HepG2 (cell line): ENCODE measurements around the gene RNF17.

Experiments used
- ATF2 ChIP-seq: sonication (generic); formaldehyde crosslinking; IDR thresholded peaks from 2 replicates; pipeline ENCODE4 v1.4.0; 2020; ENCODE audit warnings: missing genetic modification reagents
- CBFB ChIP-seq: sonication (generic); formaldehyde crosslinking; IDR thresholded peaks from 2 replicates; pipeline ENCODE4 v1.4.0; 2020; ENCODE audit warnings: missing genetic modification reagents
- CTCF ChIP-seq: sonication (generic); formaldehyde crosslinking; IDR thresholded peaks from 2 replicates; pipeline ENCODE4 v1.5.0; 2020; ENCODE audit warnings: mild to moderate bottlenecking, missing genetic modification reagents, moderate library complexity
- EP300 ChIP-seq, 3 experiments: sonication (generic) in 1 of 3; formaldehyde crosslinking in 1 of 3; IDR thresholded peaks; 2 replicates each; pipeline versions ENCODE4 v1.5.1 to v1.6.1; 2011 to 2020; ENCODE audit warnings: low read depth in 2 of 3, low read length in 2 of 3, borderline replicate concordance in 1 of 3, improper control_type of control experiment in 1 of 3, mild to moderate bottlenecking in 1 of 3, missing genetic modification reagents in 1 of 3, moderate library complexity in 1 of 3
- HIVEP1 ChIP-seq: sonication (generic); formaldehyde crosslinking; IDR thresholded peaks from 2 replicates; pipeline ENCODE4 v1.4.0; 2020; ENCODE audit warnings: mild to moderate bottlenecking, missing genetic modification reagents
- MAFK ChIP-seq, 2 experiments: IDR thresholded peaks in 1 of 2; conservative IDR thresholded peaks in 1 of 2; 2 replicates each; pipeline ENCODE4 v1.6.1; 2011; ENCODE audit warnings: improper control_type of control experiment in 2 of 2, low read length in 2 of 2
- NFIC ChIP-seq: IDR thresholded peaks from 2 replicates; pipeline ENCODE4 v1.6.1; 2012; ENCODE audit warnings: mild to moderate bottlenecking, low read length, inconsistent platforms
- POLR2A ChIP-seq, 2 experiments: IDR thresholded peaks; 2 replicates each; pipeline ENCODE4 v1.6.1; 2011; ENCODE audit warnings: low read depth in 2 of 2, low read length in 2 of 2, mild to moderate bottlenecking in 1 of 2, moderate library complexity in 1 of 2; ENCODE audit not compliant: insufficient read depth in 1 of 2
- POLR2AphosphoS2 ChIP-seq: IDR thresholded peaks from 2 replicates; pipeline ENCODE4 v1.6.1; 2011; ENCODE audit warnings: low read depth, low read length, improper control_type of control experiment
- POLR2G ChIP-seq: fragments of 200-400 bp; formaldehyde crosslinking; IDR thresholded peaks from 2 replicates; pipeline ENCODE4 v1.6.1; 2018; ENCODE audit warnings: mild to moderate bottlenecking, low read depth, low read length, moderate library complexity
- TP53 ChIP-seq: sonication (generic); formaldehyde crosslinking; conservative IDR thresholded peaks from 2 replicates; pipeline ENCODE4 v1.4.0; 2020; ENCODE audit warnings: missing genetic modification reagents
- ZMYM2 ChIP-seq: sonication (generic); formaldehyde crosslinking; IDR thresholded peaks from 2 replicates; pipeline ENCODE4 v1.8.0; 2022; ENCODE audit warnings: mild to moderate bottlenecking, missing genetic modification reagents

- no peak for TF ChIP-seq EP300 (IDR thresholded peaks at IDR 0.05; ENCODE audit: low read depth in 2 of 2, low read length in 2 of 2)
- TF ChIP-seq EP300 (CRISPR knock-in tag; IDR thresholded peaks at IDR 0.05; ENCODE audit: borderline replicate concordance), result no peak
- TF ChIP-seq HIVEP1 (CRISPR knock-in tag), result no peak
- no peak for TF ChIP-seq CBFB (CRISPR knock-in tag)
- TF ChIP-seq NFIC, result no peak
- TF ChIP-seq ZMYM2 (CRISPR knock-in tag), result no peak
- TF ChIP-seq POLR2G, result no peak
- TF ChIP-seq POLR2AphosphoS2, result no peak
- TF ChIP-seq MAFK (conservative IDR thresholded peaks at IDR 0.05 in 1 of 2, IDR thresholded peaks at IDR 0.05 in 1 of 2; ENCODE audit: low read length in 2 of 2), result no peak
- TF ChIP-seq CTCF (CRISPR knock-in tag), result no peak
- no peak for TF ChIP-seq ATF2 (CRISPR knock-in tag)
- TF ChIP-seq TP53, result no peak
- TF ChIP-seq POLR2A (IDR thresholded peaks at IDR 0.05; ENCODE audit: insufficient read depth in 1 of 2, low read depth in 2 of 2, low read length in 2 of 2), result no peak
These were observed 158.4 kb downstream of the RNF17 start for GRCh38 chr13:24922387-24922744.
